ENCODE data around the gene NRG2. TPM values are rescaled to one million over a fixed set of nuclear protein-coding genes. Genes with fewer than 3 reads are reported as not detected.

NRG2 gene
- polyA plus RNA-seq, 1 of the 3 experiments (the other 2 are of a cell fraction) = 3.7 TPM

DNA sequence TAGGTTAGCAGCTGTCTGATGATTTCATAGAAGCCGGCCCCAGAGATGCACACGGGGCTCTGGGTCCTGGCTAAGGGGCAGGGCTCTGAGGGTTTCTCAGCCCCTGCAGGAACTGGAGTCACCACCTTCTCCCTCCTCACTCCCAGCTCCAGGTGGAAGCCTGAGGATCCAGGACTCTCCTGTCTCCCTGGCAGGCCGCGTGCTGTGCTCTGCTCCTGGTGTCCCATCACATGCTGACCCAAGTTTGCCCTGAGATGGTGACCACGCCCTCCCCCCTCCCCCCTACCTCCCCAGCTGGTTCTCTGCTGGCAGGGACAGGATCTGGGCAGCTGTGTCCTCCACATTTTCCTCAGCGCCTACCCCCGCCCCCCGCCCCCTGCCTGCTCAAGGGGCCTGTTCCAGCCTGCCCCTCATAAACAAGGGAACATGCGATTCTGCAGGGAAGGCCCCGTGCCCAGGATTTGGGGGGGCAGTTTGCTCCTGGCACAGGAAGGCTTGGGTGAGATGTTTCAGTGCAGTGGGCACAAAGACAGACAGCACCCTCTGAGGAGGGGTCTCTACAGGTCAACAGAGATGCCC is 160.0 kb downstream of the NRG2 start (continued):
- TF ChIP-seq, protein P1, sequence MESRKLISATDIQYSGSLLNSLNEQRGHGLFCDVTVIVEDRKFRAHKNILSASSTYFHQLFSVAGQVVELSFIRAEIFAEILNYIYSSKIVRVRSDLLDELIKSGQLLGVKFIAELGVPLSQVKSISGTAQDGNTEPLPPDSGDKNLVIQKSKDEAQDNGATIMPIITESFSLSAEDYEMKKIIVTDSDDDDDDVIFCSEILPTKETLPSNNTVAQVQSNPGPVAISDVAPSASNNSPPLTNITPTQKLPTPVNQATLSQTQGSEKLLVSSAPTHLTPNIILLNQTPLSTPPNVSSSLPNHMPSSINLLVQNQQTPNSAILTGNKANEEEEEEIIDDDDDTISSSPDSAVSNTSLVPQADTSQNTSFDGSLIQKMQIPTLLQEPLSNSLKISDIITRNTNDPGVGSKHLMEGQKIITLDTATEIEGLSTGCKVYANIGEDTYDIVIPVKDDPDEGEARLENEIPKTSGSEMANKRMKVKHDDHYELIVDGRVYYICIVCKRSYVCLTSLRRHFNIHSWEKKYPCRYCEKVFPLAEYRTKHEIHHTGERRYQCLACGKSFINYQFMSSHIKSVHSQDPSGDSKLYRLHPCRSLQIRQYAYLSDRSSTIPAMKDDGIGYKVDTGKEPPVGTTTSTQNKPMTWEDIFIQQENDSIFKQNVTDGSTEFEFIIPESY (IDR thresholded peaks at IDR 0.05; ENCODE audit: borderline replicate concordance, low read depth) = no peak

DNA sequence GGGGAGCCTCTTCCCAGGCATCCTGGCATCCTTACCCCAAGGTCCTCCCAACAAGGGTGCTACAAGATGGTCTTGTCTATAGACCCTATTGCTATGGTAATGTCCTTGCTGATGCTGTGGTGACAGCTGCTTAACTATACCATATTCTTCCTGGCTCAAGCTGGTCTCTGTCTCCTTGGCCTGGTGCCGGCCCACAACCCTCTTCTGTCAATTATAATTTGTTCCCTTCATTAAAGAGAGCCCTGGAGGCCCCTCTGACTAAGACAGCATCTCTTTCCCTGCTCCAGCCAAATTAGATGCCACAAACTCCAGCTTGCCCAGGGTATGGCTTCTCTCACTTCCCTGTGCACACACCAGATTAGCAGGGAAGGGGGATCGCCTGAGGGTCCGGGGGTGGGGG is 160.8 kb downstream of the NRG2 start:
- no peaks in the 10 kb centered on the region for H3K27me3 ChIP-seq (ENCODE audit: insufficient read depth)
- 26% methylated on average over 3 of the region's 3 CpGs for WGBS (ENCODE audit: low lambda C conversion rate)
- peaks cover 0 to 49% of the 10 kb centered on the region in 2 experiments; a peak in 1 of 4 replicates for H3K4me1 ChIP-seq (ENCODE audit: control insufficient read depth in 1 of 2, insufficient read depth in 2 of 2, low read depth in 1 of 2, low read length in 1 of 2)
- POLR2A ChIA-PET = no interaction called here
- H3K9ac ChIP-seq = no peak overlapping the region
- H4K20me1 ChIP-seq (ENCODE audit: insufficient read depth) = no peaks in the 10 kb centered on the region
- DNase-seq = no peak
- CTCF ChIA-PET = interaction anchor here (0.7 to 5.8 kb wide), 13 partner anchors 10 to 171 kb away, joined by 3 to 55 read pairs (median 7); no protein-coding TSS in a partner anchor
- no peak overlapping the region; a peak in 1 of 4 replicates for H3K27ac ChIP-seq (ENCODE audit: low read depth in 2 of 2, low read length in 1 of 2)
- H3K36me3 ChIP-seq (replicated peaks in 1 of 2; ENCODE audit: control insufficient read depth in 1 of 2, insufficient read depth in 2 of 2, low read length in 1 of 2) = no peaks in the 10 kb centered on the region
- no peaks in the 10 kb centered on the region for H3K9me3 ChIP-seq
- no peaks in the 10 kb centered on the region for H3K9me2 ChIP-seq
- H2AFZ ChIP-seq (ENCODE audit: low read depth) = no peak overlapping the region
- no peak overlapping the region for H3K4me3 ChIP-seq (ENCODE audit: low read depth in 2 of 2, low read length in 1 of 2)
- no peak overlapping the region for H3K4me2 ChIP-seq
- TF ChIP-seq CHD2 (IDR thresholded peaks at IDR 0.05; ENCODE audit: low read length, partially characterized antibody) (no peak), EP300 (IDR thresholded peaks at IDR 0.05; ENCODE audit: borderline replicate concordance in 1 of 2, low read depth in 1 of 2, low read length in 1 of 2) (0 out of 4 replicates have a peak, but pooled peaks of 1 of the 2 experiments have one; percentile 7), GATA2 (CRISPR knock-in tag; IDR thresholded peaks at IDR 0.05) (no peak), MXI1 (IDR thresholded peaks at IDR 0.05; ENCODE audit: low read depth, low read length) (0 out of 2 replicates have a peak, but pooled peaks have one; percentile 4)
- H3K79me2 ChIP-seq (ENCODE audit: insufficient read depth) = no peaks in the 10 kb centered on the region
- no peaks in the 10 kb centered on the region for H3F3A ChIP-seq (replicated peaks; ENCODE audit: insufficient read depth)

DNA sequence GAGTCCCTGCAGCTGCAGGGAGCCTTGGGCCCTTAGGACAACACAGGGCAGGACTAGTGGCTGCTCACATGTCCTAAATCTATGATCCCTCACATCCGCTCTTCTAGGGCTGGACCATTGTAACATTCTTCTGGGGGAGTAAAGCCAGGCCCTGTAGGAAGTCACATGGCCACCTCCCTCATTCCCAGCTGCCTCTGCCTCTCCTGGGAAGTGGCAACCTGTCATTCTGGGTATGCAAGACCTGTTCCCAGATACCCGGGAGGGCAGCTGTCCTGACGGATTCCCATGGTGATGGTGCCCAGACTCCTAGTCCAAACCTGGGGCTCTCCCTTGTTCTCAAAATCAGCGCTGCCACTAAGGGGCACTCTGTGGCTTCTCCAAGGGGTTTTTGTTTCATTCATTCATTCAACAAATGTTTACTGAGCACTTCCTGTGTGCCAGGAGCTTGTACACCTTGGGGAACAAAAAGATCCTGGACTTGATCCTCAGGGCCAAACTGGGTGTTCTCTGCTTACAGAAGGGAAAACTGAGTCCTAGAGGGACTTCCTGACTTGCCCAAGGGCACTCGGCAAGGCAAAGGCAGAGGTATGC is 161.9 kb downstream of the NRG2 start:
- Histone ChIP-seq H3K27me3 (ENCODE audit: insufficient read depth) (no peaks in the 10 kb centered on the region), H3K79me2 (ENCODE audit: insufficient read depth) (no peaks in the 10 kb centered on the region), H3K27ac (ENCODE audit: low read depth in 2 of 2, low read length in 1 of 2) (peak overlapping the region in 1 of 2 experiments; percentile 74; a peak in 2 of 4 replicates), H3K4me3 (ENCODE audit: low read depth in 2 of 2, low read length in 1 of 2) (no peak overlapping the region), H4K20me1 (ENCODE audit: insufficient read depth) (no peaks in the 10 kb centered on the region), H3K36me3 (replicated peaks in 1 of 2; ENCODE audit: control insufficient read depth in 1 of 2, insufficient read depth in 2 of 2, low read length in 1 of 2) (no peaks in the 10 kb centered on the region), H3K9ac (no peak overlapping the region), H3K4me1 (ENCODE audit: control insufficient read depth in 1 of 2, insufficient read depth in 2 of 2, low read depth in 1 of 2, low read length in 1 of 2) (peaks cover 0 to 49% of the 10 kb centered on the region in 2 experiments; a peak in 1 of 4 replicates), H3K9me3 (no peaks in the 10 kb centered on the region), H3F3A (replicated peaks; ENCODE audit: insufficient read depth) (no peaks in the 10 kb centered on the region), H3K9me2 (no peaks in the 10 kb centered on the region), H3K4me2 (no peak overlapping the region), H2AFZ (ENCODE audit: low read depth) (no peak overlapping the region)
- CTCF ChIA-PET = interaction anchor here (1.0 to 5.8 kb wide), 12 partner anchors 8 to 163 kb away, joined by 3 to 55 read pairs (median 8); no protein-coding TSS in a partner anchor
- no peak for DNase-seq
- TF ChIP-seq SIN3A (IDR thresholded peaks at IDR 0.05; ENCODE audit: borderline replicate concordance, low read depth, low read length) = no peak
- no peak for TF ChIP-seq MAX (IDR thresholded peaks at IDR 0.05; ENCODE audit: low read depth)
- no peak for TF ChIP-seq ELF1 (IDR thresholded peaks at IDR 0.05)
- TF ChIP-seq YY1 (IDR thresholded peaks at IDR 0.05; ENCODE audit: low read depth) = no peak
- no peak for TF ChIP-seq TAF1 (IDR thresholded peaks at IDR 0.05; ENCODE audit: borderline replicate concordance, low read depth, low read length)
- TF ChIP-seq CHD2 (IDR thresholded peaks at IDR 0.05; ENCODE audit: low read length, partially characterized antibody) = no peak
- no peak for TF ChIP-seq JUND (IDR thresholded peaks at IDR 0.05)
- no peak for TF ChIP-seq USF1 (IDR thresholded peaks at IDR 0.05; ENCODE audit: borderline replicate concordance, low read depth)
- no peak for TF ChIP-seq SMC3 (IDR thresholded peaks at IDR 0.05; ENCODE audit: low read depth, low read length)
- no peak for TF ChIP-seq RXRA (IDR thresholded peaks at IDR 0.05; ENCODE audit: borderline replicate concordance, low read depth)
- no peak for TF ChIP-seq FOSL2 (IDR thresholded peaks at IDR 0.05; ENCODE audit: borderline replicate concordance, low read depth)
- TF ChIP-seq RCOR1 (IDR thresholded peaks at IDR 0.05; ENCODE audit: low read length) = no peak
- 88% methylated on average over 4 of the region's 5 CpGs for WGBS (ENCODE audit: low lambda C conversion rate)
- POLR2A ChIA-PET = no interaction called here
